ENCODE data around the gene OPA3. TPM values are rescaled to one million over a fixed set of nuclear protein-coding genes. Genes with fewer than 3 reads are reported as not detected.

The OPA3 gene
- total RNA-seq, 1 experiment from 2014 or later: 15.2 TPM

- no TSS peak for BruUV-seq (replicated peaks)
- H3F3A ChIP-seq (ENCODE audit: insufficient read depth, low read depth): peaks cover 49% of the 10 kb centered on the region
- intact Hi-C loops (cut with micrococcal nuclease; ENCODE audit: unreplicated experiment): no loop called here
- H4K20me1 ChIP-seq (ENCODE audit: insufficient read depth): no peaks in the 10 kb centered on the region
- no peak for TF ChIP-seq CTCF (conservative IDR thresholded peaks at IDR 0.05)
- no peak for TF ChIP-seq EZH2 (IDR thresholded peaks at IDR 0.05; ENCODE audit: low read depth)
- CTCF ChIA-PET: interaction anchor here (0.6 kb wide), 1 partner anchor 9 kb away, joined by 3 read pairs; no protein-coding TSS in a partner anchor
- no peaks in the 10 kb centered on the region for H3K9me2 ChIP-seq (ENCODE audit: insufficient read depth)
- no peak for DNase-seq
- POLR2A ChIA-PET (ENCODE audit: unreplicated experiment): no interaction called here
- no peak overlapping the region for H3K4me3 ChIP-seq
- H3K79me2 ChIP-seq (ENCODE audit: low read depth): peaks cover 55% of the 10 kb centered on the region
- no peak overlapping the region for H3K4me2 ChIP-seq
- no peaks in the 10 kb centered on the region for H3K9me3 ChIP-seq (ENCODE audit: insufficient read depth, low read depth)
- H3K4me1 ChIP-seq (replicated peaks; ENCODE audit: insufficient read depth): peaks cover 39% of the 10 kb centered on the region
- H2AFZ ChIP-seq: no peak overlapping the region
- no peak overlapping the region for H3K27ac ChIP-seq
- no peaks in the 10 kb centered on the region for H3K36me3 ChIP-seq (ENCODE audit: low read depth)
- no peaks in the 10 kb centered on the region for H3K27me3 ChIP-seq (ENCODE audit: insufficient read depth, low read depth)
Measured at GRCh38 chr19:45564131-45564780, 20.3 kb downstream of the OPA3 start.

GRCh38 chr19:45560686-45561085 lies 23.9 kb downstream of the OPA3 start:
- intact Hi-C loops (cut with micrococcal nuclease; ENCODE audit: unreplicated experiment): no loop called here

GRCh38 chr19:45560038-45560437 lies 24.6 kb downstream of the OPA3 start:
- BruUV-seq (replicated peaks): no TSS peak
- H3F3A ChIP-seq (ENCODE audit: insufficient read depth, low read depth): peaks cover 31% of the 10 kb centered on the region
- H2AFZ ChIP-seq: no peak overlapping the region
- intact Hi-C loops (cut with micrococcal nuclease; ENCODE audit: unreplicated experiment): no loop called here
- H3K9me3 ChIP-seq (ENCODE audit: insufficient read depth, low read depth): no peaks in the 10 kb centered on the region
- TF ChIP-seq CTCF (conservative IDR thresholded peaks at IDR 0.05) (no peak), EZH2 (IDR thresholded peaks at IDR 0.05; ENCODE audit: low read depth) (no peak)
- H3K4me1 ChIP-seq (replicated peaks; ENCODE audit: insufficient read depth): peaks cover 17% of the 10 kb centered on the region
- ChIA-PET CTCF (no interaction called here), POLR2A (ENCODE audit: unreplicated experiment) (no interaction called here)
- no peak overlapping the region for H3K4me3 ChIP-seq
- H3K9me2 ChIP-seq (ENCODE audit: insufficient read depth): no peaks in the 10 kb centered on the region
- H3K79me2 ChIP-seq (ENCODE audit: low read depth): peaks cover 17% of the 10 kb centered on the region
- no peak overlapping the region for H3K4me2 ChIP-seq
- H4K20me1 ChIP-seq (ENCODE audit: insufficient read depth): 0 out of 2 replicates have a peak, but pooled peaks cover under 1% of the 10 kb centered on the region
- no peak for DNase-seq
- no peaks in the 10 kb centered on the region for H3K36me3 ChIP-seq (ENCODE audit: low read depth)
- H3K27ac ChIP-seq: no peak overlapping the region
- no peaks in the 10 kb centered on the region for H3K27me3 ChIP-seq (ENCODE audit: insufficient read depth, low read depth)

More at GRCh38 chr19:45560686-45561085, 23.9 kb downstream of the OPA3 start:
- H3K4me2 ChIP-seq: no peak overlapping the region
- H3F3A ChIP-seq (ENCODE audit: insufficient read depth, low read depth): peaks cover 31% of the 10 kb centered on the region
- ChIA-PET POLR2A (ENCODE audit: unreplicated experiment) (no interaction called here), CTCF (no interaction called here)
- peaks cover 17% of the 10 kb centered on the region for H3K4me1 ChIP-seq (replicated peaks; ENCODE audit: insufficient read depth)
- no peaks in the 10 kb centered on the region for H3K9me2 ChIP-seq (ENCODE audit: insufficient read depth)
- no peaks in the 10 kb centered on the region for H3K36me3 ChIP-seq (ENCODE audit: low read depth)
- H3K4me3 ChIP-seq: no peak overlapping the region
- no peak for TF ChIP-seq CTCF (conservative IDR thresholded peaks at IDR 0.05)
- TF ChIP-seq EZH2 (IDR thresholded peaks at IDR 0.05; ENCODE audit: low read depth): no peak
- H3K27me3 ChIP-seq (ENCODE audit: insufficient read depth, low read depth): no peaks in the 10 kb centered on the region
- H3K27ac ChIP-seq: no peak overlapping the region
- BruUV-seq (replicated peaks): no TSS peak
- no peaks in the 10 kb centered on the region for H3K9me3 ChIP-seq (ENCODE audit: insufficient read depth, low read depth)
- H3K79me2 ChIP-seq (ENCODE audit: low read depth): peaks cover 23% of the 10 kb centered on the region
- no peaks in the 10 kb centered on the region for H4K20me1 ChIP-seq (ENCODE audit: insufficient read depth)
- no peak for DNase-seq
- H2AFZ ChIP-seq: no peak overlapping the region

Measured in PC-9 (cell line).